Stimulated activated CD8-positive, alpha-beta memory T cell treated with anti-CD3 and anti-CD28 coated beads, Interleukin-7, amount 100 ng/mL, for 4 hours (primary cell): ENCODE results near the gene PLIN4.

Source experiments
- DNase-seq, 2 donors: peaks; one replicate each; pipeline ENCODE4 v3.0.0-alpha.2; 2020; ENCODE audit warnings: low read depth in 2 of 2

The PLIN4 gene

DNA sequence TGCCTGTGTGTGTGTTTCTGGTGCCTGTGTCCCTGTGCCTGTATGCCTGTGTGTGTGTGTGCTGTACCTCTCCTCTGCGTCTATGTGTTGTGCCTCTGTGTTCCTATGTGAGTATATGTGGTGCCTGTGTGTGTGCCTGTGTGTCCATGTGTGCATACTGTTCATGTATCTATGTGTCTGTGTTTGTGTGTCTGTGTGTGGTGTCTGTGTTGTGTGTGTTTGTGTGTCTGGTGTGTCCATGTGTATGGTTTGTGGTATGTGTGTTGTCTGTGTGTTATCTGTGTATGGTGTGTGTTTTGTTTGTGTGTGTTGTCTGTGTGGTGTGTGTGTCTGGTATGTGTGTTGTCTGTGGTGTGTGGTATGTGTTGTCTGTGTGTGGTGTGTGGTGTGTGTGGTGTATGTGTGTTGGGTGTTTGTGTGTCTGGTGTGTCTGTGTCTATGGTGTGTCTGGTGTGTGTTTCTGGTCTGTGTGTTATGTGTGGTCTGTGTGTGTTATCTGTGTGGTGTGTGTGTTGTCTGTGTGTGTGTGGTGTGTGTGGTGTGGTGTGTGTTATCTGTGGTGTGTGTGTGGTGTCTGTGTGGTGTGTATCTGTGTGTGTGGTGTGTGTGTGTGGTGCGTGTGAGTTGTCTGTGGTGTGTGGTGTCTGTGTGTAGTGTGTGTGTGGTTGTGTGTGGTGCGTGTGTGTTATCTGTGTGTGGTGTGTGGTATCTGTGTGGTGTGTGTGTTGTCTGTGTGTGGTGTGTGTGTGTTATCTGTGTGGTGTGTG, 25.8 kb downstream of the PLIN4 start:
- DNase-seq = no peak

- DNase-seq = no peak
Observed at GRCh38 chr19:4491446-4491845, 26.8 kb downstream of the PLIN4 start.

- DNase-seq = no peak
Observed at GRCh38 chr19:4488496-4488895, 29.8 kb downstream of the PLIN4 start.

- no peak for DNase-seq
Observed at GRCh38 chr19:4487572-4487971, 30.7 kb downstream of the PLIN4 start.

GRCh38 chr19:4483385-4483784, 34.9 kb downstream of the PLIN4 start:
- DNase-seq = no peak

GRCh38 chr19:4482721-4483364, 35.4 kb downstream of the PLIN4 start:
- no peak for DNase-seq

DNA sequence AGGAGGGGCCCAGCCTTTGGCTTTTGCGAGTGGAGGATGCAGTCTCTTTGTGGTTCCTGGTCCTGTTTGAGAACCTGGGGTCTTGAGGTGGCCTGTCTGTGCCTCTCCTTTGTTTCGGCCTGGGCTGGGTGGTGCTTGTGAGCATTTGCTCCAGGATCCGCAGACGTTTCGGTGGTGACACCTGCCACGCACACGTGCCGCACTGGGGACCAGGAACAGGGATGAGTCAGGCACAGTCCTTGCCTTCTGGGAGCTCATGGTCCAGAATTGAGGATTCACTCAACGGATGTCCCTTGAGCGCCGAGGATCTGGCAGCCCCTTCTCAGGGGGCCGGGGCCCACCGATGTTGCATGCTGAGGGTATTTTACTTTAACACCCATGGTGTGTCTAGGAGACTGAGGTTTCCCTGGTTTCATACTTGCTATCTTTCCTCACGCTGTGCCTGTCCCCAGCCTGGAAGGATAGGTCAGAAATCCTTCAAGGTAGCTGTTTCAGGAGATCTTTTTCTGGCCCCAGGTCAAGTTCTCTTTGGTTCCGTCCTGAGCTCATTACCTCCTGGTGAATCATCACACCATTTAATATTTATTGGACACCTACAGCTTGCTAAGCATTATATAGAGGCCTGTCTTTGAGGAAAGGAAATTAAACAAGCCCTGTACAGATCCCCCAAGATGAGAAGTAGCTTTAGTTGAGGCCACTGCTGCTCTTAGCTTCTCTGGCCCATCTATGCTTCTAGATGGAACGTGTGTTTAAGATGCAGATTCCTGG, 41.1 kb downstream of the PLIN4 start:
- DNase-seq = no peak

DNA sequence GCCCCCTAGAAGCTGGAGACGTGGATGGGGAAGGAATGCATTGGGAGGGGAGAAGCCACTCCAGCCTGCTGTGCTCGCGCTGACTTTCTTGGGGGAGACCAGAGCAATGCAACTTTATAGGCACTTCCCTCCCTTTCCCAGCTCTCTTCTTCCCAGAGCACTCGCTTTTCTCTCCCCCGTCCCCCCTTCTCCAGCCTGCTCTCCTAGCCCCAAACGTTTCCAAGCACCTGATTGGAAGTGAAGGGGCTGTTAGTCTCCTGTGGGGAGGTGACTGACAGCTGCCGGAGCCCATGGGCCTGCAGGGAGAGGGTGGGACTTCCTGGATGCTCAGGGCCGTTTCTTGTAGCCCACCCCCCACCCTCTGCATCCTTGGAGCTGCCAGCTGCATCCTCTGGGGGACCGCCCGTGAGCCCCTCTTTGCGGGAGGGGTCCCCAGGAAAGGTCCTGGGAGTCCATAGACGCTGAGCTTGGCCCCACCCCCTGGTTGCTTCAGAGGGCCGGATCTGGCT, 43.7 kb downstream of the PLIN4 start:
- no peak for DNase-seq

DNA sequence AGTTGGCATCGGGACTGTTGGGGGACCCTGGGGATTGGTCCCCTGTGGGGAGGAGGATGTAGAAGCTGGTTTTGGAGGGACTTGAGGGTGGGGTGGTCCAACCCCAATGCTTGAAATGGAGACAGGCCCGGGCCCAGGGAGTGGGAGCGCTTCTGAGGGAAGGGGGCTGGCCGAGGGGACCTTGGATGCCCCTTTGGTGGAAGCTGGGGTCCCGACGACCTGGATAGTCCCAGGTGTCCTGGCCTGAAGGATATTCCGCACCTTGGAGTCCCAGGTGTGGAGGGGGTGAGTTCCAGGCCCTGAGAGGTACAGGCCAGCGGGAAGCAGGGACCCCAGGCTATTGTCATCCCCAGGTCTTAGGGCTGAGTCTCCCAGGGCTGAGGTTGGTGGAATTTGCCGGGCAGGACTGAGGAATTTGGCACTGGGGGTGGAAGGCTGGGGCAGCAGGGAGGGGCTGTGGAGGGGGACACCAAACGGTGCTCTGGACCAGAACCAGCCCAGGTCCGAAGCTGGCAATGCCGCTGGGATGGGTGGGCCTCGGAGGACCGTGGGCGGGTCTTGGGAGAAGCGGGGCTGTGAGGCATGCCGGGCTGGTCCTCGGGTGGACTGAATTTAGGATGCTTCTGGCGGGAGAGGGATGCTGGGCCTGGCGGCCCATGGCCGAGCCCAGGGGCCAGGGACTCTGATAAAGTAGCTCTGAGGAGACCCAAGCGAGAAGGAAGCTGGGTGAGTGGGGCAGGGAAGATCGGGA, 44.3 kb downstream of the PLIN4 start:
- no peak for DNase-seq

- no peak for DNase-seq
Observed at GRCh38 chr19:4473011-4473762, 45.1 kb downstream of the PLIN4 start.

DNA sequence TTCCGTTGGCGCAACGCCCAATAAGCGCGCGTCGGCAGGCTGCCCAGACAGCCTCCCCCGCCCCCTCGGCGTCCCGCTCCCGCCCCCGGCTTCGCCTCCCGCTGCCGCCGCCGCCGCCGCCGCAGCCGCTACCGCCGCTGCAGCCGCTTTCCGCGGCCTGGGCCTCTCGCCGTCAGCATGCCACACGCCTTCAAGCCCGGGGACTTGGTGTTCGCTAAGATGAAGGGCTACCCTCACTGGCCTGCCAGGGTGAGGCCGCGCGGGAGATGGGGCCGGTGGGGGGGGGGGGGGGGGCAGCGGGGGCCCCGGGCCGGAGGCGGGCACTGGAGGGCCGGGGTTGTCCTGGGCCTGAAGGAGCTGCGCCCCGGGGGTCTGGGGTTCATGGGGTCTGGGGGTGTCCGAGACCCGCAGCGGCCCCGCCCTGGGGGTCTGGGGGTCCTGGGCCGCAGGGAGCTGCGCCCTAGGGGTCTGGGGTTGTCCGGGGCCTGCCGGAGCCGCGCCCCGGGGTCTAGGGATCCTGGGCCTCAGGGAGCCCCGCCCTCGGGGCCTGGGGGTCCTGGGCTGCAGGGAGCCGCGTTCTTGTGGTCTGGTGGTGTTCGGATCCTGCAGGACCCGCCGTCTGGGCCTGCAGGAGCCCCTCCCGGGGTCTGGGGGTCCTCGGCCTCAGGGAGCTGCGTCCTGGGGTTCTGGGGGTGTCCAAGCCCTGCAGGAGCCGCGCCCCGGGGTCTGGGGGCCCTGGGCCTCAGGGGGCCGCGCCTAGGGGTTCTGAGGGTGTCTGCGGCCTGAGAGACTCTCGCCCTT, 45.9 kb downstream of the PLIN4 start, which contains the start of gene HDGFL2:
HDGFL2 (plus strand) TSS at position 124 of the 801 bp plus-strand sequence; CDS start at position 178, 54 bp downstream.
- no peak for DNase-seq

GRCh38 chr19:4471403-4472173, 46.7 kb downstream of the PLIN4 start:
- DNase-seq = peak; percentile 96 to 98

DNA sequence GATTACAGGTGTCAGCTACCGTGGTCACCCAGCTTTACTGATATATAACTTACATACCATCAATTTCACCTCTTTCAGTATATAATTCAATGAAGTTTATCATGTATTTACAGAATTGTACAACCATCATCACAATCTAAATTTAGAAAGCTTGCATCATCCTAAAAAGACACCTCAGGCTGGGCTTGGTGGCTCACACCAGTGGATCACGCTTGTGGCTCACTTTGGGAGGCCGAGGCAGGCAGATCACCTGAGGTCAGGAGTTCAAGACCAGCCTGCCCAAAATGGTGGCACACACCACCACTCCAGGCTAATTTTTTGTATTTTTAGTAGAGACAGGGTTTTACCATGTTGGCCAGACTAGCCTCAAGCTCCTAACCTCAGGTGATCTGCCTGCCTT, 50.5 kb downstream of the PLIN4 start:
- no peak for DNase-seq

DNA sequence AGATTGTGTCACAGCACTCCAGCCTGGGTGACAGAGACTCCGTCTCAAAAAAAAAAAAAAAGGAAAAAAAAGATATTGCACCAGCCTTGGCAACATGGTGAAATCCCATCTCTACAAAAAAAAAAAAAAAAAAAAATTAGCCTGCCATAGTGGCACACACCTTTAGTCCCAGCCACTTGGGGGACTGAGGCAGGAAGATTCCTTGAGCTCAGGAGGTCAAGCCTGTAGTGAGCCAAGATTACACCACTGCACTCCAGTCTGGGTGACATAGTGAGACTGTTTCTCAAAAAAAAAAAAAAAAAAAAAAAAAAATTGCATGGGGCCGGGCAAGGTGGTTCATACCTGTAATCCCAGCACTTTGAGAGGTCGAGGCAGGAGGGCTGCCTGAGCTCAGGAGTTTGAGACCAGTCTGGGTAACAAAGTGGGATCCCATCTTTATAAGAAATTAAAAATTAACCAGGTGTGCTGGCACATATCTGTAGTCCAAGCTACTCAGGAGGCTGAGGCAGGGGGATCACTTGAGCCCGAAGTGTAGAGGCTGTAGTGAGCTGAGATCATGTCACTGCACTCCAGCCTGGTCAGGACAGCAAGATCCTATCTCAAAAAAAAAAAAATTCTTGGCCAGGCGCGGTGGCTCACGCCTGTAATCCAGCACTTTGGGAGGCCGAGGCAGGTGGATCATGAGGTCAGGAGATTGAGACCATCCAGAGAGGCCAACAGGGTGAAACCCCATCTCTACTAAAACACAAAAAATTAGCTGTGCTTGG, 53.3 kb downstream of the PLIN4 start:
- no peak for DNase-seq

GRCh38 chr19:4457654-4458395, 60.5 kb downstream of the PLIN4 start, which contains the start of gene UBXN6:
Gene UBXN6, minus strand, starts transcription at chr19:4457794. Its CDS starts 97 bp downstream, at chr19:4457697.
- peak; percentile 94 to 96 for DNase-seq

- DNase-seq = peak; percentile 16 to 52
Observed at GRCh38 chr19:4456843-4457653, 61.2 kb downstream of the PLIN4 start.

- no peak for DNase-seq
Observed at GRCh38 chr19:4456476-4456842, 61.8 kb downstream of the PLIN4 start.
